HepG2 (cell line): Measurements from ENCODE around the gene ADRA2B. TPM values are rescaled to one million over a fixed set of nuclear protein-coding genes. Genes with fewer than 3 reads are reported as not detected.

Experiments
- ELF3 ChIP-seq: IDR thresholded peaks from 2 replicates; pipeline ENCODE4 v1.6.1; 2016; ENCODE audit warnings: missing genetic modification reagents, missing compliant biosample characterization
- GTF2F1 ChIP-seq: fragments of 150-350 bp; IDR thresholded peaks from 2 replicates; pipeline ENCODE4 v1.6.1; 2014; ENCODE audit warnings: low read length
- HOXA7 ChIP-seq: sonication (generic); formaldehyde crosslinking; IDR thresholded peaks from 2 replicates; pipeline ENCODE4 v1.8.1; 2022; ENCODE audit warnings: mild to moderate bottlenecking, missing genetic modification reagents, moderate library complexity
- JUND ChIP-seq: sonication (generic); formaldehyde crosslinking; IDR thresholded peaks from 2 replicates; pipeline ENCODE4 v1.8.0; 2022; ENCODE audit warnings: mild to moderate bottlenecking, missing genetic modification reagents
- KLF16 ChIP-seq, 2 experiments: sonication (generic) in 1 of 2; formaldehyde crosslinking in 1 of 2; IDR thresholded peaks; 2 replicates each; pipeline versions ENCODE4 v1.6.1 to v1.8.0; 2016 to 2023; ENCODE audit warnings: missing genetic modification reagents in 2 of 2, missing compliant biosample characterization in 1 of 2
- MEF2D ChIP-seq: sonication (generic); formaldehyde crosslinking; IDR thresholded peaks from 2 replicates; pipeline ENCODE4 v1.5.1; 2020; ENCODE audit warnings: mild to moderate bottlenecking, missing genetic modification reagents
- NBN ChIP-seq: fragments of 450-650 bp; conservative IDR thresholded peaks from 2 replicates; pipeline ENCODE4 v1.6.1; 2017
- PHB2 ChIP-seq: fragments of 450-650 bp; IDR thresholded peaks from 2 replicates; pipeline ENCODE4 v1.6.1; 2018; ENCODE audit not compliant: partially characterized antibody
- TP53 ChIP-seq: sonication (generic); formaldehyde crosslinking; conservative IDR thresholded peaks from 2 replicates; pipeline ENCODE4 v1.4.0; 2020; ENCODE audit warnings: missing genetic modification reagents
- ZFY ChIP-seq: sonication (generic); formaldehyde crosslinking; IDR thresholded peaks from 2 replicates; pipeline ENCODE4 v1.4.0; 2020; ENCODE audit warnings: missing genetic modification reagents
- ZIK1 ChIP-seq: sonication (generic); formaldehyde crosslinking; IDR thresholded peaks from 2 replicates; pipeline ENCODE4 v1.5.0; 2020; ENCODE audit warnings: mild to moderate bottlenecking, low read depth, missing genetic modification reagents, borderline replicate concordance
- ZMYM4 ChIP-seq: sonication (generic); formaldehyde crosslinking; IDR thresholded peaks from 2 replicates; pipeline ENCODE4 v1.8.1; 2023; ENCODE audit warnings: mild to moderate bottlenecking, missing genetic modification reagents
- ZNF121 ChIP-seq: sonication (generic); formaldehyde crosslinking; IDR thresholded peaks from 2 replicates; pipeline ENCODE4 v1.5.0; 2020; ENCODE audit warnings: mild to moderate bottlenecking, missing genetic modification reagents
- ZNF34 ChIP-seq: sonication (generic); formaldehyde crosslinking; IDR thresholded peaks from 2 replicates; pipeline ENCODE4 v1.4.0; 2020; ENCODE audit warnings: mild to moderate bottlenecking, missing genetic modification reagents, borderline replicate concordance
- ZNF660 ChIP-seq: sonication (generic); formaldehyde crosslinking; IDR thresholded peaks from 2 replicates; pipeline ENCODE4 v1.5.1; 2020; ENCODE audit warnings: mild to moderate bottlenecking, low read depth, missing genetic modification reagents, borderline replicate concordance
- ZNF724P ChIP-seq: sonication (generic); formaldehyde crosslinking; IDR thresholded peaks from 2 replicates; pipeline ENCODE4 v1.8.0; 2022; ENCODE audit warnings: missing genetic modification reagents, borderline replicate concordance
- ZNF737 ChIP-seq: sonication (generic); formaldehyde crosslinking; IDR thresholded peaks from 2 replicates; pipeline ENCODE4 v1.5.0; 2020; ENCODE audit warnings: missing genetic modification reagents, mild to moderate bottlenecking, borderline replicate concordance
- polyA plus RNA-seq, 8 experiments: library from polyadenylated mRNA; depleted of rRNA in 3 of 8; stranded (reverse) in 7 of 8; unstranded in 1 of 8; fragments of >200 nt; fragmentation: Illumina TruSeq in 4 of 8; extraction: Trizol in 4 of 8; gene quantifications; 2 replicates each; pipeline versions ENCODE4 v1.2.1 to v1.2.3, GENCODE V29; 2011 to 2016; ENCODE audit warnings: low read depth in 4 of 8, missing spikeins in 1 of 8, mixed read lengths in 1 of 8; ENCODE audit not compliant: insufficient read depth in 1 of 8
- total RNA-seq, 5 experiments: library from RNA; depleted of rRNA; stranded (reverse); fragments of >200 nt; fragmentation: Illumina TruSeq; extraction: Trizol; gene quantifications; 2 replicates each; pipeline ENCODE4 v1.2.3, GENCODE V29; 2016; ENCODE audit warnings: low read depth in 1 of 5
- TF ChIP-seq, protein P1 (sequence below): sonication (generic); formaldehyde crosslinking; IDR thresholded peaks from 2 replicates; pipeline ENCODE4 v1.5.1; 2020; ENCODE audit warnings: mild to moderate bottlenecking, missing genetic modification reagents, moderate library complexity
- TF ChIP-seq, protein P2 (sequence below): IDR thresholded peaks from 2 replicates; pipeline ENCODE4 v1.6.1; 2012; ENCODE audit warnings: inconsistent platforms
- TF ChIP-seq, protein P3 (sequence below): sonication (generic); formaldehyde crosslinking; IDR thresholded peaks from 2 replicates; pipeline ENCODE4 v1.8.1; 2023; ENCODE audit warnings: mild to moderate bottlenecking, missing genetic modification reagents, borderline replicate concordance
- TF ChIP-seq, protein P4 (sequence below): fragments of 450-650 bp; IDR thresholded peaks from 2 replicates; pipeline ENCODE4 v1.6.1; 2016
- TF ChIP-seq, protein P5 (sequence below), 2 experiments: sonication (generic) in 1 of 2; formaldehyde crosslinking in 1 of 2; IDR thresholded peaks; 2 replicates each; pipeline versions ENCODE4 v1.4.0 to v1.6.1; 2018 to 2020; ENCODE audit warnings: missing genetic modification reagents in 2 of 2, borderline replicate concordance in 1 of 2, low read depth in 1 of 2, mild to moderate bottlenecking in 1 of 2, missing biosample characterization in 1 of 2
- TF ChIP-seq, protein P6 (sequence below): sonication (generic); formaldehyde crosslinking; IDR thresholded peaks from 2 replicates; pipeline ENCODE4 v1.8.0; 2022; ENCODE audit warnings: missing genetic modification reagents, mild to moderate bottlenecking, inconsistent platforms, borderline replicate concordance

Gene ADRA2B
- total and polyA plus RNA-seq, 2 of the 13 experiments (the other 11 are each of a cell fraction or from before 2014, with no cell fraction given), result not detected

DNA sequence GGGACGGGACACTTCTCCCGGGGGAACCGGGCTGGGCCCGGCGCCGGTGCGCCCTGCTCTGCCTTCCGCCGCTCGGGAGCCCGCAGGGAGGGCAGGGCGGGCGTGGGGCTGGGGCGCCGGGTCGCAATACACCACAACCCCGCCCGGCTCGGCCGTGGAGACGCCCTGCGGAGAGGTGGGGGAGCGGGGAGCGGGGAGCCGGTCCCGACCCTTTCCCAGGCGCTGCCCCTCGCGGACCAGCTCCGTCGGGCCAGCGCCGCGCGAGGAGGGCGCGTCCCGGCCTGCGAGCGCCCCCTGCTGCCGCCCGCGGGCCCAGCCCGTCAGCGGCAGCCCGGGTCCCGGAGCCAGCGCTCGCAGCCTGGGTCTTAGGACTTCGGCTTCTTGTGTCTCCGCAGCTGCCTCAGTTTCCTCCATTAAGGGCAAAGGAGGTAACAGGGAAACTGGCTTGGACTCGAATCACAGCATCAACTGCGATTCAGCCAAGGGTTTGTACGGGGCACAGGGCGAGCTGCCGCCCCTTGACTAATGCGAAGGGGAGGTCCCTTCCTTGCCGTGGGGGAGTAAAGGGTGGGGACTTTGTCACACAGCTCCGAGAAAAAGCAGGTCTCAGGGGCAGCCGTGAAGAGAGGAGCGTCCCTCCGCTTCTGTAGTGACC is 635 bp upstream of the ADRA2B start (continued):
- TF ChIP-seq ELF3 (CRISPR knock-in tag) (no peak), JUND (CRISPR knock-in tag) (no peak), ZIK1 (no peak), ZNF34 (CRISPR knock-in tag) (0 out of 2 replicates have a peak, but pooled peaks have one; percentile 64), KLF16 (CRISPR knock-in tag; IDR thresholded peaks at IDR 0.05) (no peak), ZNF121 (no peak; the same call in 1 of the 2 replicates), ZMYM4 (CRISPR knock-in tag) (no peak), HOXA7 (no peak), ZFY (CRISPR knock-in tag) (peak; percentile 45; the same call in 1 of the 2 replicates), TP53 (CRISPR knock-in tag) (no peak), NBN (no peak), MEF2D (no peak), GTF2F1 (no peak), ZNF737 (CRISPR knock-in tag) (no peak), PHB2 (no peak), ZNF660 (CRISPR knock-in tag) (no peak), ZNF724P (CRISPR knock-in tag) (no peak)
- TF ChIP-seq, protein P1, sequence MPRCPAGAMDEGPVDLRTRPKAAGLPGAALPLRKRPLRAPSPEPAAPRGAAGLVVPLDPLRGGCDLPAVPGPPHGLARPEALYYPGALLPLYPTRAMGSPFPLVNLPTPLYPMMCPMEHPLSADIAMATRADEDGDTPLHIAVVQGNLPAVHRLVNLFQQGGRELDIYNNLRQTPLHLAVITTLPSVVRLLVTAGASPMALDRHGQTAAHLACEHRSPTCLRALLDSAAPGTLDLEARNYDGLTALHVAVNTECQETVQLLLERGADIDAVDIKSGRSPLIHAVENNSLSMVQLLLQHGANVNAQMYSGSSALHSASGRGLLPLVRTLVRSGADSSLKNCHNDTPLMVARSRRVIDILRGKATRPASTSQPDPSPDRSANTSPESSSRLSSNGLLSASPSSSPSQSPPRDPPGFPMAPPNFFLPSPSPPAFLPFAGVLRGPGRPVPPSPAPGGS (CRISPR knock-in tag), result no peak
- TF ChIP-seq, protein P2, sequence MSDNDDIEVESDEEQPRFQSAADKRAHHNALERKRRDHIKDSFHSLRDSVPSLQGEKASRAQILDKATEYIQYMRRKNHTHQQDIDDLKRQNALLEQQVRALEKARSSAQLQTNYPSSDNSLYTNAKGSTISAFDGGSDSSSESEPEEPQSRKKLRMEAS, result peak; percentile 47
- TF ChIP-seq, protein P3, sequence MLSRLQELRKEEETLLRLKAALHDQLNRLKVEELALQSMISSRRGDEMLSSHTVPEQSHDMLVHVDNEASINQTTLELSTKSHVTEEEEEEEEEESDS (CRISPR knock-in tag), result no peak
- TF ChIP-seq, protein P4, sequence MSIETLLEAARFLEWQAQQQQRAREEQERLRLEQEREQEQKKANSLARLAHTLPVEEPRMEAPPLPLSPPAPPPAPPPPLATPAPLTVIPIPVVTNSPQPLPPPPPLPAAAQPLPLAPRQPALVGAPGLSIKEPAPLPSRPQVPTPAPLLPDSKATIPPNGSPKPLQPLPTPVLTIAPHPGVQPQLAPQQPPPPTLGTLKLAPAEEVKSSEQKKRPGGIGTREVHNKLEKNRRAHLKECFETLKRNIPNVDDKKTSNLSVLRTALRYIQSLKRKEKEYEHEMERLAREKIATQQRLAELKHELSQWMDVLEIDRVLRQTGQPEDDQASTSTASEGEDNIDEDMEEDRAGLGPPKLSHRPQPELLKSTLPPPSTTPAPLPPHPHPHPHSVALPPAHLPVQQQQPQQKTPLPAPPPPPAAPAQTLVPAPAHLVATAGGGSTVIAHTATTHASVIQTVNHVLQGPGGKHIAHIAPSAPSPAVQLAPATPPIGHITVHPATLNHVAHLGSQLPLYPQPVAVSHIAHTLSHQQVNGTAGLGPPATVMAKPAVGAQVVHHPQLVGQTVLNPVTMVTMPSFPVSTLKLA, result no peak
- TF ChIP-seq, protein P5, sequence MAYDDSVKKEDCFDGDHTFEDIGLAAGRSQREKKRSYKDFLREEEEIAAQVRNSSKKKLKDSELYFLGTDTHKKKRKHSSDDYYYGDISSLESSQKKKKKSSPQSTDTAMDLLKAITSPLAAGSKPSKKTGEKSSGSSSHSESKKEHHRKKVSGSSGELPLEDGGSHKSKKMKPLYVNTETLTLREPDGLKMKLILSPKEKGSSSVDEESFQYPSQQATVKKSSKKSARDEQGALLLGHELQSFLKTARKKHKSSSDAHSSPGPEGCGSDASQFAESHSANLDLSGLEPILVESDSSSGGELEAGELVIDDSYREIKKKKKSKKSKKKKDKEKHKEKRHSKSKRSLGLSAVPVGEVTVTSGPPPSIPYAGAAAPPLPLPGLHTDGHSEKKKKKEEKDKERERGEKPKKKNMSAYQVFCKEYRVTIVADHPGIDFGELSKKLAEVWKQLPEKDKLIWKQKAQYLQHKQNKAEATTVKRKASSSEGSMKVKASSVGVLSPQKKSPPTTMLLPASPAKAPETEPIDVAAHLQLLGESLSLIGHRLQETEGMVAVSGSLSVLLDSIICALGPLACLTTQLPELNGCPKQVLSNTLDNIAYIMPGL (CRISPR knock-in tag; IDR thresholded peaks at IDR 0.05; ENCODE audit: borderline replicate concordance in 1 of 2, low read depth in 1 of 2), result 0 out of 4 replicates have a peak, but pooled peaks of 1 of the 2 experiments have one; percentile 16
- TF ChIP-seq, protein P6, sequence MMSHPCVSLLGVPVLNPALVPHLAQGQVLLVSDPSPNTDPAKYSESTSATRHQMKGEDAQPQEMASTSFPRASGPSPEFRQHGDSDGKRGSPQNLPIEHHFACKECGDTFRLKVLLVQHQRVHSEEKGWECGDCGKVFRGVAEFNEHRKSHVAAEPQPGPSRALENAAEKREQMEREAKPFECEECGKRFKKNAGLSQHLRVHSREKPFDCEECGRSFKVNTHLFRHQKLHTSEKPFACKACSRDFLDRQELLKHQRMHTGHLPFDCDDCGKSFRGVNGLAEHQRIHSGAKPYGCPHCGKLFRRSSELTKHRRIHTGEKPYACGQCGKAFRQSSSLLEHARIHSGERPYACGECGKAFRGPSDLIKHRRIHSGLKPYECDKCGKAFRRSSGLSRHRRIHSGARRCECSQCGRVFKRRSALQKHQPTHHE, result no peak
